ENCODE results near the gene STARD3NL.
A peak's percentile ranks its signal among the peaks of the same experiment; 100 is the strongest.

STARD3NL gene

GRCh38 chr7:38185395-38186307, 7.6 kb downstream of the STARD3NL start:
- DNase-seq = no peak

DNA sequence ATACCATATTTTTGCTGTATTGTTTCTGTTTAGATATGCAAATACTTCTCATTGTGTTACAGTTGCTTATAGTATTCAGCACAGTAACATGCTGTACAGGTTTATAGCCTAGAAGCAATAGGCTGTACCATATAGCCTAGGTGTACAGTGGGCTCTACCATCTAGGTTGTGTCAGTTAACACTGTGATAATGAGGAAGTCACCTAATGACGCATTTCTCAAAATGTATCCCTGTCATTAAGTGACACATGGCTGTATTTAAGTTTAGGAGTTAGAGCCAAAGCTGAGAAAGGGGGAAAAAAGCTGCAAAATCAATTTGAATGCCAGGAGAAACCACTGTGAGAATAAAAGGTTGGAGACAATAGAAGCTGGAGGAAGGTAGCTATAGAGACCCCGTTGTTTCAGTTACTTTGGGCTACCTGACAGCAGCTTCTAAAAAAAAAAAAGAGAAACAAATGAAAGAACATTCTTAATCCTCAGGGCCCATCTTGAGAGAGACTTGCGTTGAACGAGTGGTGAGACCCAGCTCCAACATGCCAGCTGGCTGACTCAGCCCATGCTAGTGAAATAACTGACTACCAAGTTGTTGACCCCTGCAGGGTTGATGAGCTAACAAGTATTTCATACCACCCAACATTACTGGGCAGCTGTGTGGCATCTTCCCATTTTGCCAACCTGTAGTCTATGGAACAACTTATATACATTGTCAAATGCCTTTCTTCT, 8.7 kb downstream of the STARD3NL start:
- DNase-seq = no peak

GRCh38 chr7:38187794-38188440, 9.9 kb downstream of the STARD3NL start:
- DNase-seq = no peak

DNA sequence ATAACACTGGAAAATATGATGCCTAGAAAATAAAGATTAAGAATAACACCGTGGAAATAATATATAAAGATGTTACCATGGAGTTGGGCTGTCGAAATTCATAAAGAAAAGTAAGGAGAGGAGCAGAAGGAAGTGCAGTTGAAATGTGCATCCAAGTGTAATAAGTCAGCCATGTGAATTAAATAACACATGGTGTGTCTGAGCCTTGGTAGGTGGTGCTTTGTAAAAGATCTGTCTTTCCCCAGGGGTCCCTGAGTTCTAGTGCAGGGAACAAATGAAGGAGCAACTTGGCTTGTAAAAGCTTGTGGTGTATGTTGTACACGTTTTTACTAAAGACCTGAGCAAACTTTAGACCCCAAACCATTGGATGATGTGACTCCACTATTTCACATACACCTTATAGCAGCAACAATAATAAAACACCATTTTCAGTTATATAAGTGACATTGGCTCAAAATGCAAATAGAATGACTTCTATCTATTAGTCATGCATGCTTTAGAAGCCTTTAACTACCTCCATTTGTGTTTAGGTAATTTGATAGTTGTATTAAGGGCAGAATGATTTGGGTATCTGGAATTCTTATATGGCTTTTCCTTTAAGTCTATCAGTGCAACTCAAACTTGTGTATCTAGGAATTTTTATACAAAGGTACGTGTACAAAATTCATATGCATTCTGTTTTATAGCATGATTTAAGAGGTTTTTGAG, 11.3 kb downstream of the STARD3NL start:
- no peak for DNase-seq

GRCh38 chr7:38190011-38190410, 12.0 kb downstream of the STARD3NL start:
- DNase-seq = no peak

- no peak for DNase-seq
Observed at GRCh38 chr7:38191791-38192190, 13.7 kb downstream of the STARD3NL start.

DNA sequence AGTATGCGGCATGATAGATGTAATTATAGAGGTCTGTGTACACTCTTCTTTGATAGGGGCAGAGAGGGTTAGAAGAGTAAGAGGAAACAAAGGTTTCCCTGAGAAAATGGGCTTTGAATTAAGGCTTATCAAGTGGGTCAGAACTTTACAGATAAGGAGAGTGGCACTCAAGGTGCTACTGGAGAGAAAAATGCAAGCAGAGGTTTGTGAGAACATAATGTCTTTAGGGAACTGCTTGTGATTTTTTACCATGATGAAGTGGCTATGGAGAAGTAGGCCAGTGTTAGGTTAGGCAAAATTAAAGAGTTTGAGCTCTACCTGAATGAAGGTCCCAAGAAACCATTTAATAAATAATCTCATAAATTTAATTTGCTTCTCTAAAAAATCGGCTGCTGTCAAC, 14.3 kb downstream of the STARD3NL start:
- DNase-seq = no peak

- DNase-seq = no peak
Observed at GRCh38 chr7:38195804-38196595, 18.0 kb downstream of the STARD3NL start.

DNA sequence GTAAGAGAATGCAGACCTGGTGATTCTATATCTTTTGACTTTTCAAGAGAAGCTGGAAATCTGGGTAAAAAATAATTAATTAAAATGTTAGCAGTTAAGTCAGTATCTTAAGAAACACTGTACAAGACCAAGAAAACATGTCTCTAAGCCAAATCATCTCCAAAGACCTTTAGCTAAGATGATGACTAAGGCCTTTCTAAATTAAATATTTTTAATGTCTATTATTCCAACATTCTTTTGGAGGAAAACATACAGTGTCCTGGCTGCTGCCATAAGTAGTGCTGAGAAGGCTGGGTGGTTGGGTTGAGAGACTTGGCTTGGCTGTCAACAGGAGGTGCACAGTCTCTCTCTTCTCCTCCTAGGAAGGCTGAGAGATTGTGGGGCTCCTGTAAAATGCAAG, 20.3 kb downstream of the STARD3NL start:
- no peak for DNase-seq

GRCh38 chr7:38199154-38199553, 21.1 kb downstream of the STARD3NL start:
- no peak for DNase-seq

- no peak for DNase-seq
Observed at GRCh38 chr7:38199782-38200181, 21.7 kb downstream of the STARD3NL start.

DNA sequence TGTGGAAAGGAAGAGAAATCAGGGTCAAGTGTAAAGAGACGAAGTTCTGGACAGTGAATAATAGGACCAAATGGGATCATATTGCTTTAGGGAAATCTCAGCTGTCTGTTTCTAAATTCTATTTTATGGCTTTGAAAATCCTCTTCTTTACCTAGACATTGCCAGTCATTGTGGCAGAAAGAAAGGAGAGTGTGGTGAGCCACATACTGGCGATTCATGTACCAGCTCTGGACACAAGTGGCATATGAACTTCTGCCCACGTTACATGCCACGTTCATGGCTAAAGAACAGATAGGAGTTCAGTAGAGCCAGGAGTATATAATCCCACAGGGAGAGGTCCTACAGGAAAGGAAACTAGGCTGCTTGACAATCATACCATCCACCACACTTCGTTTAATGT, 28.0 kb downstream of the STARD3NL start:
- no peak for DNase-seq

GRCh38 chr7:38207843-38208242, 29.8 kb downstream of the STARD3NL start:
- DNase-seq = no peak

- DNase-seq = no peak
Observed at GRCh38 chr7:38211486-38211885, 33.4 kb downstream of the STARD3NL start.

GRCh38 chr7:38211940-38212339, 33.9 kb downstream of the STARD3NL start:
- DNase-seq = peak; percentile 39

DNA sequence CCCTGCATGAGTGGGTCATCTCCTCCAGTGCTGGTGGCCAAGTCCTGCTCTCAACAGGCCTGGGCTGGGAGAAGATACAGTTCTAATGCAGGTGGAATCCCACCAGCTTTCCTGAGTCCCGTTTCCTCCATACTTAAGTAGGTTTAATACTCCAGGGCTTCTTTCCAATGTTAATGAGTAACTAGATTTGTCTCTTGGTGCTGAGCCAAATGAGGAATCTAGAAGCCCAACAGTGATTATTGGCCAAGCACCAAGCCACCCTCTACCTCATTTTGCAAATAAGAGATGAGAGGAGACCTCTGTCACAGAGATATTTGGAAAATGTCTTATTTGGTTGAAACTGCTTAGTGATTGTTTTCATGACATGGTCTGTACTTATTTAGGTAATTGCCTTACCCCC, 37.1 kb downstream of the STARD3NL start:
- no peak for DNase-seq

- DNase-seq = peak; percentile 83
Observed at GRCh38 chr7:38215735-38216670, 38.0 kb downstream of the STARD3NL start.

GRCh38 chr7:38217672-38218071, 39.6 kb downstream of the STARD3NL start:
- no peak for DNase-seq

- DNase-seq = no peak
Observed at GRCh38 chr7:38220452-38220851, 42.4 kb downstream of the STARD3NL start.

- DNase-seq = peak; percentile 56
Observed at GRCh38 chr7:38222481-38223096, 44.5 kb downstream of the STARD3NL start.
